ENCODE results near the gene SORD.
A peak's percentile ranks its signal among the peaks of the same experiment; 100 is the strongest.

Gene SORD

DNA sequence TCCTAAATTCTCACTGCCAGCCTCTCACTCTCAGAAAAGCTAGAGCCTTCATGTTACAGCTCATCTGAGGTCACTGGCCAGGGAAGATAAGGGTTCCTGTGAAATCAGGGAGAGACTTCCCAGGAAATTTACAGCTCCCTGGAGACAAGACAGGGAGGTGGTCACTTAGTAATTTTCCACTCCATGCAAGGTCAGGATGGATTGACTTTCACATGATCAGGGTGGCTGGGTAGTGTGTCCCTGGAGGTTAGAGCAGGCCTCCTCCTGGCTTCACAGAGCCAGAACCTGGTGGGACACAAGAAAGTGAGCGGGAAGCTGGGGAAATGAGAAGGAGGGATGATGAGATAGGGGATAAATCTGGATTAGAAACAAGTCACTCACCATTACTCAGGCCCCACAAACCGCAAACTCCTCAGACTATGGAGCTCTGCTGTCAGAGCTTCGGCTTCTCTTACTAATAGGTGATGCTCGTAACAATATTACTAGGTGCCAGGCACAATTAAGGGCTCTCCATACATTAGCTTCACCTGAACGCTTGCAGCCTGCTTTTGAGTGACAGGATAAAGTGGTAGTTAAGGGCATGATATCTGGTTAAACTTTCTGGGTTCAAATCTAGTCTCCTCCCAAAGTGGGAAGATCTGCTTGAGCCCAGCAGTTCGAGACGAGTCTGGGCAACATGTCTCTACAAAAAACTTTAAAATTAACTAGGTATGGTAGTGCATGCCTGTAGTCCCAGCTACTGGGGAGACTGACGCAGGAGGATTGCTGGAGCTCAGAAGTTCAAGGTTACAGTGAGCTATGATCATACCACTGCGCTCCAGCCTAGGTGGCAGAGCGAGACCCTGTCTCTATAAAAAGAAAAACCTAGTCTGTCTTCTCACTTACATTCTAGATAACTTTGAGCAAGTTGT is 66.1 kb downstream of the SORD start:
- Histone ChIP-seq H3K27ac (ENCODE audit: low read depth, low read length) (no peak overlapping the region), H3K27me3 (ENCODE audit: insufficient read depth, low read length) (peaks cover 82% of the 10 kb centered on the region), H2AFZ (ENCODE audit: low read length, unreplicated experiment) (no peak overlapping the region), H3K4me3 (ENCODE audit: low read depth, low read length) (no peak overlapping the region), H3K4me1 (ENCODE audit: control insufficient read depth, insufficient read depth, low read length, unreplicated experiment) (peaks cover 9% of the 10 kb centered on the region), H3K79me2 (ENCODE audit: control insufficient read depth, insufficient read depth, low read length, unreplicated experiment) (no peaks in the 10 kb centered on the region), H3K36me3 (ENCODE audit: insufficient read depth, low read length) (no peaks in the 10 kb centered on the region)

DNA sequence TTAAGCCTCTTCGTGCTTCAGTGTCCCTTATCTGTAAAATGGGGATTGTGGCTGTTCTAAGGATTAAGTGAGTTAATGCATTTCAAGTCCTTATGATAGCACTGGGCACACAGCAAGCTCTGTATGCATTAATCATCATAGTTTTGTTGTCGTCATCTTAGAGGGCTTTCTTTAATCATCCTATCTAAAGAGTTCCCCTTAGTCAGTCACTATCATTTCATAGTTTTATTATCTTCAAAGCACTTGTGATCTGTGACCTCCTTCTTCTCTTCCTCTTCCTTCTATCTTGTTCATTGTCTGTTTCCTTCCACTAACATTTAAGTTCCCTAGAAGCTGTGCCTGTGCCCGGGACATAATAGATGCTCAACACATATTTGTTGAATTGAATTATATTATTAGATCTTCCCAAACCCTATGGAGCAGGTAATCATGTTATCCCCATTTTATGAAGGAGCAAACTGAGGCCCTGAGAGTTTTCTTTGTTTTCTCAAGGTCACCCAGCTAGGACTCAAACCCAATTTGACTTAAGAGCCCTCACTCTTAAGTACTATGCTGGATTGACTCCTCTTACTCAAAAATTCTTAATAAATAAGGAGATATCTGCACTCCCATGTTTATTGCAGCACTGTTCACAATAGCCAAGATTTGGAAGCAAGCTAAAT is 66.8 kb downstream of the SORD start:
- Histone ChIP-seq H3K79me2 (ENCODE audit: control insufficient read depth, insufficient read depth, low read length, unreplicated experiment) (no peaks in the 10 kb centered on the region), H3K27ac (ENCODE audit: low read depth, low read length) (no peak overlapping the region), H2AFZ (ENCODE audit: low read length, unreplicated experiment) (no peak overlapping the region), H3K4me3 (ENCODE audit: low read depth, low read length) (no peak overlapping the region), H3K27me3 (ENCODE audit: insufficient read depth, low read length) (peaks cover 74% of the 10 kb centered on the region), H3K4me1 (ENCODE audit: control insufficient read depth, insufficient read depth, low read length, unreplicated experiment) (peaks cover 9% of the 10 kb centered on the region), H3K36me3 (ENCODE audit: insufficient read depth, low read length) (no peaks in the 10 kb centered on the region)

DNA sequence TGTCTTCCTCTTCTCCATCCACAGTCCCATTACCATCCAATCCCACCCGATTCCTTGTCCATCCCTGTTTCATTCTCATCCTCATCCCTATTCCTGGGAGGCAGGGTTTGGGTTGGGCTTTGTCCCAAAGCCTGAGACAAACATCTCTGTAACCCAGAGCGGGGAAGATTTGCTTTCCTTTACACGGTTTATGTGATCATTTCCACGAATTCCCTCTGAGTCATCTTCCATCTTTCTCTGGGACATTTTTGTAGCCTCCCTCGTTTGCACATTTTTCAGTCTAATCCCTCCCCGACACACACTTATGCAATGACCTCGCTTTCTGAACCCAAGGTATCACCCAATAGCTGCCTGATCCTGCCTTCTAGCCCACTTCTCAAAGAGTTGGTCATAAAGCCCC is 68.2 kb downstream of the SORD start:
- Histone ChIP-seq H2AFZ (ENCODE audit: low read length, unreplicated experiment) (peak overlapping the region; percentile 7), H3K27ac (ENCODE audit: low read depth, low read length) (no peak overlapping the region; the same call in 1 of the 2 replicates), H3K27me3 (ENCODE audit: insufficient read depth, low read length) (peaks cover 66% of the 10 kb centered on the region), H3K4me3 (ENCODE audit: low read depth, low read length) (no peak overlapping the region), H3K79me2 (ENCODE audit: control insufficient read depth, insufficient read depth, low read length, unreplicated experiment) (no peaks in the 10 kb centered on the region), H3K36me3 (ENCODE audit: insufficient read depth, low read length) (no peaks in the 10 kb centered on the region), H3K4me1 (ENCODE audit: control insufficient read depth, insufficient read depth, low read length, unreplicated experiment) (peaks cover 9% of the 10 kb centered on the region)

DNA sequence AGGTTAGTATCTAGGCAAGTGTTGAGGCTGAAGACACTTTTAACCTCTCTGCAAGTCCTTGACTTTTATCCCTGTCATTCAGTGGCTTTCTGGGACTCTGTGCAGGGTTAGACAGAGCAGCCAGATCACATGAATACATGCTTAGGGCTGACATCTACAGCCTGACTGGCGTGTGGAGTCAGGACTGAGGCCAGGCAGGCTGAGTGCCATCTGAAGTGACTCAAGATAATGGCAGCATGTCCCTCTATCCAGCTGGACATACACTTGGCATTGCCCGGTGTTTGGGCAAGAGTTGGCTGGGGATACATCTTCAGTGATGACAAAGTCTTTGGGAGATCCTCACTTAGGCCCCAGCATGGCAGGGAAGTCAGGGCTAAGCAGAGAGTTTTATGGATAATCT is 68.6 kb downstream of the SORD start:
- peak overlapping the region; percentile 7 for H2AFZ ChIP-seq (ENCODE audit: low read length, unreplicated experiment)
- H3K4me3 ChIP-seq (ENCODE audit: low read depth, low read length), result no peak overlapping the region
- H3K27ac ChIP-seq (ENCODE audit: low read depth, low read length), result no peak overlapping the region; the same call in 1 of the 2 replicates
- H3K4me1 ChIP-seq (ENCODE audit: control insufficient read depth, insufficient read depth, low read length, unreplicated experiment), result peaks cover 9% of the 10 kb centered on the region
- H3K79me2 ChIP-seq (ENCODE audit: control insufficient read depth, insufficient read depth, low read length, unreplicated experiment), result no peaks in the 10 kb centered on the region
- H3K36me3 ChIP-seq (ENCODE audit: insufficient read depth, low read length), result no peaks in the 10 kb centered on the region
- peaks cover 63% of the 10 kb centered on the region for H3K27me3 ChIP-seq (ENCODE audit: insufficient read depth, low read length)

DNA sequence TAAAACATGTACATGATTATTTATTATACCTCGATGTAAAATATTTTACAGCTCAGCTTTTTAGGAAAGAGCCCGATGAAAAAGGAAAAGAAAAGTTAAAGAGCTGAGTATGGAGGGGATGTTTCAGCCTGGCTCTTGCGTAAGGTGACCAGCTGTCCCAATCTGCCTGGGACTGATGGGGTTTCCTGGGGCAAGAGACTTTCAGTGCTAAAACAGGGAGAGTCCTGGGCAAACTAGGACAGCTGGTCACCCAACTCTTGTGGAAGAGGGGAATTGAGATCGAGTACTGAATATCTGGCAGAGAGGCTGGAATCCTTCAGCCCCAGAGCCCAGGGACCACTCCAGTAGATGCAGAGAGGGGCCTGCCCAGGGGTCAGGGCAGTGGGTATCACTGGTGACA is 70.0 kb downstream of the SORD start:
- no peaks in the 10 kb centered on the region for H3K36me3 ChIP-seq (ENCODE audit: insufficient read depth, low read length)
- no peaks in the 10 kb centered on the region for H3K79me2 ChIP-seq (ENCODE audit: control insufficient read depth, insufficient read depth, low read length, unreplicated experiment)
- no peak overlapping the region for H3K27ac ChIP-seq (ENCODE audit: low read depth, low read length)
- H3K27me3 ChIP-seq (ENCODE audit: insufficient read depth, low read length), result peaks cover 52% of the 10 kb centered on the region
- H3K4me1 ChIP-seq (ENCODE audit: control insufficient read depth, insufficient read depth, low read length, unreplicated experiment), result peaks cover 9% of the 10 kb centered on the region
- H2AFZ ChIP-seq (ENCODE audit: low read length, unreplicated experiment), result no peak overlapping the region
- H3K4me3 ChIP-seq (ENCODE audit: low read depth, low read length), result no peak overlapping the region

DNA sequence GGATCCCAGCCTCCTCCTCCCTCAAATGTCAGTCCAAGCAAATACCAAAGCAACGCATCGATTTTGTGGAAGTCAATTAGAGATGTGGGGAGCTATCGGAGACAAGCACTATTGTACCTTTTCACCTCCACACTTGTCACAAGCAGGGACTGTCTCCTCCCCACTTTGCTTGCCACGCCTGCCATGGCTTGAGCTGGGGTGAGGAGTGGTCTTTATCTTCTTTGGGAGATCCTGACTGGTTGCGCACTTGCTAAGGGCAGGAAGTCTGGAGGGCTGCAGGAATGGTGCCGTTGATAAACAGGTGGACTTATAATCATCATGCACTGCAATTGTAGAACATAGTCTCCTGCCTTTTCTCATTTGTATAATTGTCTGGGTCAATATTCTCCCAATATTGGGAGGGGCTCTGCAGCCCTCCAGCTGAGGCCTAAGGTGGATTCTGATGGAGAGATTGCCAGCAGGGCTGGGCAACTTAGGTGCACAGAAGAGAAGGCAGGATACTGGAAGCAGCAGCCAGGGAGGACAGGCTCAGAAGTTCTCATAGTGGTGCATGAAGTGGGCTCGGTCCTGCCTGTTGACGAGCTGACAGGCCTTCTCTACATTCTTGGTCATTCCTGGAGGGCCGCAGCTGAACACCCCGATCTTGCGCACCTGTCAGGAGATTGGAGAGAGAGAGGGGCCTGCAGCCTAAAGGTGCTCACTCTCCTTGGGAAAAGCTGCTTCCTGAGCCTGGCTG is 70.8 kb downstream of the SORD start:
- no peaks in the 10 kb centered on the region for H3K79me2 ChIP-seq (ENCODE audit: control insufficient read depth, insufficient read depth, low read length, unreplicated experiment)
- no peak overlapping the region for H3K27ac ChIP-seq (ENCODE audit: low read depth, low read length)
- no peak overlapping the region for H2AFZ ChIP-seq (ENCODE audit: low read length, unreplicated experiment)
- no peak overlapping the region for H3K4me3 ChIP-seq (ENCODE audit: low read depth, low read length)
- peaks cover 9% of the 10 kb centered on the region for H3K4me1 ChIP-seq (ENCODE audit: control insufficient read depth, insufficient read depth, low read length, unreplicated experiment)
- no peaks in the 10 kb centered on the region for H3K36me3 ChIP-seq (ENCODE audit: insufficient read depth, low read length)
- H3K27me3 ChIP-seq (ENCODE audit: insufficient read depth, low read length), result peaks cover 54% of the 10 kb centered on the region

DNA sequence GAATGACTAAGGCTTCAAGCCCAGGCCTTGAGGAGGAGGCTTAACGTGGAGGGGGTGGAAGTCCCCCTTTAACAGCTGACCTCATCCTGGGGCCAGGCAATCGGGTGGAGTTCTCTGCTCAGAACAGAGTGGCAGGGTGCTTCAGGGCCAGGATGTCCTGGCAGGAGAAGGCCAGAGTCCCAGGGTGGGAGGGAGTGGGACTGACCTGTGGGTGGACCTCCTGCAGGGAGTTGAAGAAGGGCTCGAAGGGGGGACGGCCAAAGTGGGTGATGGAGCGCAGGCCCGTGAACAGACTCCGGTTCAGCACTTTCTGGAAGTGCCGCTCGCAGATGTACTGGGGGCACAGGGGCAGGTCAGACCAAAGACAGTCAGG is 71.3 kb downstream of the SORD start:
- Histone ChIP-seq H3K79me2 (ENCODE audit: control insufficient read depth, insufficient read depth, low read length, unreplicated experiment) (no peaks in the 10 kb centered on the region), H3K4me1 (ENCODE audit: control insufficient read depth, insufficient read depth, low read length, unreplicated experiment) (peaks cover 9% of the 10 kb centered on the region), H3K27me3 (ENCODE audit: insufficient read depth, low read length) (peaks cover 50% of the 10 kb centered on the region), H2AFZ (ENCODE audit: low read length, unreplicated experiment) (no peak overlapping the region), H3K36me3 (ENCODE audit: insufficient read depth, low read length) (no peaks in the 10 kb centered on the region), H3K27ac (ENCODE audit: low read depth, low read length) (no peak overlapping the region), H3K4me3 (ENCODE audit: low read depth, low read length) (no peak overlapping the region)

DNA sequence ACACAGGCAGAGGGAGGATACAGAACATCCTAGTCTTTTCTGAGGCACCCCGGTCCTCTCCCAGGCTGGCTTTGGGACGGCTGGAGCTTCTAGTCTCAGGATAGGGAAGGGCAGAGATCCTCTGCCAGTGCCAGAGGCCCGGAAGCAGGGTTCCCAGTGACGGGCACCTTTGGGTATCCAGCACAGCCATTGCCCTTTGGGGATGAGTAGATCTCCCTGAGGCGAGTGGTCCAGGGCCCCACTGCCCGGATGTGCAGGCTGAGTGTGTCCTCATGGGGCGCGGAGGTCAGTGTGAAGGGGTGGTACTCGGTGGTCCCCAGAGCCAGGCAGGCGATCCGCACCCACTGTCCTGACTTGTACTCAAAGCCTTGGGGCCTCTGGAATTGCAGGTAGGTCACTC is 72.7 kb downstream of the SORD start:
- H3K36me3 ChIP-seq (ENCODE audit: insufficient read depth, low read length), result no peaks in the 10 kb centered on the region
- no peaks in the 10 kb centered on the region for H3K79me2 ChIP-seq (ENCODE audit: control insufficient read depth, insufficient read depth, low read length, unreplicated experiment)
- H3K4me3 ChIP-seq (ENCODE audit: low read depth, low read length), result no peak overlapping the region
- H3K4me1 ChIP-seq (ENCODE audit: control insufficient read depth, insufficient read depth, low read length, unreplicated experiment), result peaks cover 9% of the 10 kb centered on the region
- H3K27me3 ChIP-seq (ENCODE audit: insufficient read depth, low read length), result peaks cover 41% of the 10 kb centered on the region
- H3K27ac ChIP-seq (ENCODE audit: low read depth, low read length), result no peak overlapping the region
- H2AFZ ChIP-seq (ENCODE audit: low read length, unreplicated experiment), result no peak overlapping the region

DNA sequence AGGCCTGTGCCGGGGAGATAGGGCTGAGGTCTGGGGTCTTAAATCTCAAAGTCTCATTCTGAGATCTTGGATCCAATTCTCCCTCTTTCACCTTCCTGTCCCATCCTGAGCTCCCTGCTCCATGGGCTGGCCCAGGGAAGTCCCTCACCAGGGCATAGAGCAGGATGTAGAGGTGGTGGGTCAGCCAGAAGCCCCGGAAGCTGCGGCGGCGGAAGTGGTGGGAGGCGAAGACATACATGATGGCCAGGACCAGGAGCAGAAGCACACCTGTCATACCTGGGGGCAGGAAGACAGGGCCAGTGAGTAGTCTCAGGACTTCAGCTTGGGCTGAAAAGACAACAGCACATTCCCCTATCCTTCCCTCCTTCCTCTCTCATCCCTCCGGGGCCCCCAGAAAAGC is 74.5 kb downstream of the SORD start:
- Histone ChIP-seq H3K4me1 (ENCODE audit: control insufficient read depth, insufficient read depth, low read length, unreplicated experiment) (no peaks in the 10 kb centered on the region), H3K4me3 (ENCODE audit: low read depth, low read length) (no peak overlapping the region), H3K36me3 (ENCODE audit: insufficient read depth, low read length) (no peaks in the 10 kb centered on the region), H3K27me3 (ENCODE audit: insufficient read depth, low read length) (peaks cover 35% of the 10 kb centered on the region), H2AFZ (ENCODE audit: low read length, unreplicated experiment) (no peak overlapping the region), H3K27ac (ENCODE audit: low read depth, low read length) (no peak overlapping the region), H3K79me2 (ENCODE audit: control insufficient read depth, insufficient read depth, low read length, unreplicated experiment) (no peaks in the 10 kb centered on the region)

DNA sequence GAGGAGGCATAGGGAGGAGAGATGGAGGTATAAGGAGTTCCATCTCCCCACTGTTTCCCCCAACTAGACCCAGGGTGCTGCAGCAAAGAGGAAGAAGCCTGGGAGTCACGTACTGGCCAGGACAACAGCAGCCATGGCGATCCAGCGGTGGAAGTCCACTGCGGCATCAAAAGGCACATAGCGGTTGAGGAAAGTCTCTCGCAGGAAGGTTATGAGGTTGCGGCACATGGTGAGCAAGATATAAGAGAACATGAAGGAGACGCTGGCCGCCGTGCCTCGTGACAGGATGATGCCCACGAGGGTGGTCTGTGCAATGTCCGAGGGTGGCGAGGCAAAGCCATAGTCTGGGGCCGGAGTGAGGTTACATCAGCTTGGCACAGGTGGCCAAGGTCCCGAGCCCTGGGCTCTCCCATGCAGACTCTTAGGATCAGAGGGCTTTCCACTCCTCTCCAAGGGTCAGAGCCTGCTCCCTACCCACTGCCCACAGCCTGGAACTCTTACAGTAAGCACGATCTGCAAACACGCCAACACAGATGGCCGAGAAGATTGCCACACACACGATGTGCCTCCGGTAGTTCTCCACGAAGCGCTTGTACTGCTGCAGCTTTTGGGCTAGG is 76.7 kb downstream of the SORD start:
- H3K27ac ChIP-seq (ENCODE audit: low read depth, low read length), result no peak overlapping the region
- H3K4me3 ChIP-seq (ENCODE audit: low read depth, low read length), result no peak overlapping the region
- H3K36me3 ChIP-seq (ENCODE audit: insufficient read depth, low read length), result no peaks in the 10 kb centered on the region
- no peaks in the 10 kb centered on the region for H3K79me2 ChIP-seq (ENCODE audit: control insufficient read depth, insufficient read depth, low read length, unreplicated experiment)
- no peak overlapping the region for H2AFZ ChIP-seq (ENCODE audit: low read length, unreplicated experiment)
- peaks cover 37% of the 10 kb centered on the region for H3K27me3 ChIP-seq (ENCODE audit: insufficient read depth, low read length)
- no peaks in the 10 kb centered on the region for H3K4me1 ChIP-seq (ENCODE audit: control insufficient read depth, insufficient read depth, low read length, unreplicated experiment)

Data from ACC112 (cell line).